ENCODE data around the gene SDCBP2.

- no peak for TF ChIP-seq CTCF (IDR thresholded peaks at IDR 0.05 in 4 of 5, conservative IDR thresholded peaks at IDR 0.05 in 1 of 5)
- TF ChIP-seq POLR2A (IDR thresholded peaks at IDR 0.05) = no peak
Observed at GRCh38 chr20:1346315-1346969, 17.5 kb upstream of the SDCBP2 start.
